PFSK-1 (cell line): ENCODE results near the gene FZD7.

Experiments
- POLR2AphosphoS5 ChIP-seq: IDR thresholded peaks from 2 replicates; pipeline ENCODE4 v1.6.1; 2012; ENCODE audit warnings: low read depth, mild to moderate bottlenecking, control low read depth, low read length, moderate library complexity
- TAF1 ChIP-seq: IDR thresholded peaks from 2 replicates; pipeline ENCODE4 v1.6.1; 2012; ENCODE audit warnings: low read length, control low read depth, borderline replicate concordance; ENCODE audit not compliant: insufficient read depth
- TF ChIP-seq, protein P1 (sequence below), 2 experiments: IDR thresholded peaks; 2 replicates each; pipeline versions ENCODE4 v1.6.1 to v1.8.0; 2011 to 2012; ENCODE audit warnings: low read depth in 2 of 2, low read length in 2 of 2, control low read depth in 1 of 2, inconsistent platforms in 1 of 2, mild to moderate bottlenecking in 1 of 2, moderate library complexity in 1 of 2; ENCODE audit not compliant: insufficient read depth in 1 of 2

GRCh38 chr2:202007983-202008354 is 25.7 kb upstream of the FZD7 start:
- TF ChIP-seq, protein P1, sequence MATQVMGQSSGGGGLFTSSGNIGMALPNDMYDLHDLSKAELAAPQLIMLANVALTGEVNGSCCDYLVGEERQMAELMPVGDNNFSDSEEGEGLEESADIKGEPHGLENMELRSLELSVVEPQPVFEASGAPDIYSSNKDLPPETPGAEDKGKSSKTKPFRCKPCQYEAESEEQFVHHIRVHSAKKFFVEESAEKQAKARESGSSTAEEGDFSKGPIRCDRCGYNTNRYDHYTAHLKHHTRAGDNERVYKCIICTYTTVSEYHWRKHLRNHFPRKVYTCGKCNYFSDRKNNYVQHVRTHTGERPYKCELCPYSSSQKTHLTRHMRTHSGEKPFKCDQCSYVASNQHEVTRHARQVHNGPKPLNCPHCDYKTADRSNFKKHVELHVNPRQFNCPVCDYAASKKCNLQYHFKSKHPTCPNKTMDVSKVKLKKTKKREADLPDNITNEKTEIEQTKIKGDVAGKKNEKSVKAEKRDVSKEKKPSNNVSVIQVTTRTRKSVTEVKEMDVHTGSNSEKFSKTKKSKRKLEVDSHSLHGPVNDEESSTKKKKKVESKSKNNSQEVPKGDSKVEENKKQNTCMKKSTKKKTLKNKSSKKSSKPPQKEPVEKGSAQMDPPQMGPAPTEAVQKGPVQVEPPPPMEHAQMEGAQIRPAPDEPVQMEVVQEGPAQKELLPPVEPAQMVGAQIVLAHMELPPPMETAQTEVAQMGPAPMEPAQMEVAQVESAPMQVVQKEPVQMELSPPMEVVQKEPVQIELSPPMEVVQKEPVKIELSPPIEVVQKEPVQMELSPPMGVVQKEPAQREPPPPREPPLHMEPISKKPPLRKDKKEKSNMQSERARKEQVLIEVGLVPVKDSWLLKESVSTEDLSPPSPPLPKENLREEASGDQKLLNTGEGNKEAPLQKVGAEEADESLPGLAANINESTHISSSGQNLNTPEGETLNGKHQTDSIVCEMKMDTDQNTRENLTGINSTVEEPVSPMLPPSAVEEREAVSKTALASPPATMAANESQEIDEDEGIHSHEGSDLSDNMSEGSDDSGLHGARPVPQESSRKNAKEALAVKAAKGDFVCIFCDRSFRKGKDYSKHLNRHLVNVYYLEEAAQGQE (IDR thresholded peaks at IDR 0.05; ENCODE audit: insufficient read depth in 1 of 2, low read depth in 2 of 2, low read length in 2 of 2) = no peak
- TF ChIP-seq POLR2AphosphoS5 (no peak), TAF1 (no peak)
